HG02981 (cell line): ENCODE data around the gene CR1L.
"Not testable (repeated sequence)": the region's sequence is repeated elsewhere in the genome, so short reads cannot be mapped to it uniquely, and the experiment has no call there.

Experiments
- ATAC-seq: cut with Tn5 transposase; IDR thresholded peaks from one replicate; pipeline ENCODE4 v1.9.1; 2021; ENCODE audit warnings: mild to moderate bottlenecking, moderate library complexity; ENCODE audit not compliant: unreplicated experiment

Gene CR1L

GRCh38 chr1:207645635-207646081, 725 bp downstream of the CR1L start:
- ATAC-seq: no peak

- no peak for ATAC-seq
These were observed 1.2 kb downstream of the CR1L start for GRCh38 chr1:207646171-207646570.

GRCh38 chr1:207646944-207647579, 2.1 kb downstream of the CR1L start:
- ATAC-seq: no peak

- ATAC-seq: no peak
These were observed 2.9 kb downstream of the CR1L start for GRCh38 chr1:207647671-207648333.

GRCh38 chr1:207648334-207649209, 3.6 kb downstream of the CR1L start:
- no peak for ATAC-seq

- ATAC-seq: no peak
These were observed 4.3 kb downstream of the CR1L start for GRCh38 chr1:207649210-207649753.

GRCh38 chr1:207649865-207650580, 5.1 kb downstream of the CR1L start:
- ATAC-seq: no peak

DNA sequence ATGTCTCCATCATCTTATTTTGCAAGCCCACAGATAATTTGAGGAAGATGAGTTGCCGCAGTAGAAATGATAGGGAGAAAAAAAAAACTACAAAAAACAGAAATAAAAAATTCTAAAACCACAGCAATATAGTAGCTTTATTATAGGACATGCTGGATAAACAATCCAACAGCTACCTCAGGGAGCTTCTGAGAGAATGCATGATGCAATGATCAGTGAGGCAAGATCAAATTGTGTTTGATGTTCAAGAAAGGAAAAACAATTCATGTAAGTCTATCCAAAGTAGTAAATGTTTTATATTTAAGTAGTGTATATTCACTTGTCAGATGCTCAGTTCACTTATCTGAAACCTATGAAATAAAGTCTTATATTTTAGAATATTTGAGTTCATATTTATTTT, 6.7 kb downstream of the CR1L start:
- ATAC-seq: no peak

DNA sequence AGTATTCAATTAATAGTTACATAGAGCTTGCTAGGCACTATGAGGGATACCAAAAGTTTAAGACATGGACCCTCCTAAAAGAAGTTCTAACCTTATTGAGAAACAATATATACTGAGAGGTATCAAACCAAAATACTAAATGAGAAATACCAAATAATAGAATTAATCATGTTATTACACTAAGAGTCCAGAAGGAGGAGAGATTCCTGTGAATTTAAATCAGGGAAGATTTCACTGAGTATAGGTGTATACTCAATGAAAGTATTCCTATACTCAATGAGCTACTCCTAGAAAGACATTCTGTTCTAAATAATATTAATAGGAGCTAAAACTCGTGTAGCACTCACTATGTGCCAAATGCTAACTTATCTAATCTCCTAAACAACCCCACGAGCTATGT, 9.4 kb downstream of the CR1L start:
- no peak for ATAC-seq

DNA sequence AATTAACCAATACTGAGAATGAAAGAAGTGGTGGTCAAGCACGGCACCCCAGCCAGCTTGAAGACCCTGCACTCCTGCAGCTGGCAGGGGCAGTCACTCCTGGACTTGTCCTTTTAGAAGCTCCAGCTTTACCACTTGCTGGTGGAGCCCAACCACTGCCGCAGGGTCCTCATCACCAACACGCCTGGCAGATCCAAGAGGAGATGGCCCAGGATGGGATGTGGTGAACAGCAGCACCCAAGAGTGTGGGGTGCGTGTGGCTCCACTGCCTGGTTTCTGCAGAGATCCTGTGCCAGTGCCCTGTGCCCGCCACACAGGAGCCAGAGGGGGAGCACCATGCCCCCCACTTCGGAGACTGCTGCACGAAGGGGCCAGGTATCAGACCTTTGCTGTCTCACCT, 13.5 kb downstream of the CR1L start:
- no peak for ATAC-seq

GRCh38 chr1:207658904-207659485, 14.1 kb downstream of the CR1L start:
- no peak for ATAC-seq

GRCh38 chr1:207659545-207660153, 14.7 kb downstream of the CR1L start:
- no peak for ATAC-seq

DNA sequence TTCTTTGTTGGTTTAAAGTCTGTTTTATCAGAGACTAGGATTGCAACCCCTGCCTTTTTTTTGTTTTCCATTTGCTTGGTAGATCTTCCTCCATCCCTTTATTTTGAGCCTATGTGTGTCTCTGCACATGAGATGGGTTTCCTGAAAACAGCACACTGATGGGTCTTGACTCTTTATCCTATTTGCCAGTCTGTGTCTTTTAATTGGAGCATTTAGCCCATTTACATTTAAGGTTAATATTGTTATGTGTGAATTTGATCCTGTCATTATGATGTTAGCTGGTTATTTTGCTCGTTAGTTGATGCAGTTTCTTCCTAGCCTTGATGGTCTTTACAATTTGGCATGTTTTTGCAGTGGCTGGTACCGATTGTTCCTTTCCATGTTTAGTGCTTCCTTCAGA, 16.5 kb downstream of the CR1L start:
- not testable (repeated sequence) for ATAC-seq

- no peak for ATAC-seq
These were observed 21.4 kb downstream of the CR1L start for GRCh38 chr1:207666342-207666741.

DNA sequence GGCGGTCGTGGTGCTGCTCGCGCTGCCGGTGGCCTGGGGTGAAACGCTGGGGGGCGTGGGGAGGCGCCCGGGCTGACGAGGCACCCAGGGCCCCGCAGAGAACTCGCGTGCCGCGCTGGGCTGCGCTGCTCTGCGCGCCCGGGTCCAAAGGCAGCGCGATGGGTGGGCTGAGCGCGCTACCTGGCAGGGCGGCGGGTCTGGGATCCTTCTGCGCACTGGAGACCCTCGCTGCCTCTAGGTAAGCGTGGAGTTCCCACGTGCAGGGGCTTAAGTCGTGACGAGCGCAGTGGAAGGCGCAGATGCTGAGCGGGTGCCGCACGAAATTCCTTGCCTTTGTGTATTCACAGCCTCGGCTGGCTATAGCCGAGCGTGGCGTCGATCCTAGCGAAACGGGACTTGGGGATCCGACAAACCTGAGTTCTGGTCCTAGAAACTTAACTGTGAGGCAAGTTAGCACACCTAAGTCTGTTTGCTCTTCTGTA, 24.6 kb downstream of the CR1L start:
- no peak for ATAC-seq

DNA sequence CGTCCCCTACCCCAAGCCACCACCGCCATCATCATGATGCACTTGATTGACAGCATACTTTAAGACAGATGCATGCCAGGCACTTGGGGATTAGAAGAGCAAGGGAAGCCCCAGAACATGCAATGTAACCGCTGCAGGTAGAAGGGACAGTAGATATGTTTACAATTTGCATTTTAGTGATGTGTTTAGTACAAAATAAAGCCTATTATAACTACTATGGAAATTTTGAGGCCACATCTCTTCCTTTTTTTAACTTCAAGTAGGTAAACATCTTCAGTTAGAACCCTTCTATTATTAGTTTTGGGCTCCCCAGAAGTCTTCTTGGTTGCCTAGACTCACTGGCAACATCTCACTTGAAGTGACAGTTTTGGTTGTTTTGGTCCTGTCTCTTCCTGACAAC, 25.3 kb downstream of the CR1L start:
- ATAC-seq: no peak

DNA sequence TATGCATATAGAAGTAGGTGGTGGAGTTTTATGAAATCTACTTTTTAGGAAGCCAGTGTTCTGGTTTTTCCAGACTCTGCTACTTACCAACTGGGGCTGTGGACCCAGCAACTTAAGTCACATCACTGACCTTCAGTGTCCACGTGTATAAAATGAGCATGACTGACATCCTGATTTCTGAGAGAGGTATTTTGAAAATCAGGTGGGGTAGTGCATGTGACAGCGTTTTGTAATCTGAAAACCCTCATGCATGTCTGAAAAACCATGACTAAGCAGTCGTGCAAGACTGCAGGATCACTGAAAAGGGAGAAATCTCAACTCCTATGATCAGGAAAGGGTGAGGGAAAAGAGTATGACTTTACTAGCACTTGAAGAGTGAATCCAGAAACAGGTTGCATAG, 26.1 kb downstream of the CR1L start:
- no peak for ATAC-seq

DNA sequence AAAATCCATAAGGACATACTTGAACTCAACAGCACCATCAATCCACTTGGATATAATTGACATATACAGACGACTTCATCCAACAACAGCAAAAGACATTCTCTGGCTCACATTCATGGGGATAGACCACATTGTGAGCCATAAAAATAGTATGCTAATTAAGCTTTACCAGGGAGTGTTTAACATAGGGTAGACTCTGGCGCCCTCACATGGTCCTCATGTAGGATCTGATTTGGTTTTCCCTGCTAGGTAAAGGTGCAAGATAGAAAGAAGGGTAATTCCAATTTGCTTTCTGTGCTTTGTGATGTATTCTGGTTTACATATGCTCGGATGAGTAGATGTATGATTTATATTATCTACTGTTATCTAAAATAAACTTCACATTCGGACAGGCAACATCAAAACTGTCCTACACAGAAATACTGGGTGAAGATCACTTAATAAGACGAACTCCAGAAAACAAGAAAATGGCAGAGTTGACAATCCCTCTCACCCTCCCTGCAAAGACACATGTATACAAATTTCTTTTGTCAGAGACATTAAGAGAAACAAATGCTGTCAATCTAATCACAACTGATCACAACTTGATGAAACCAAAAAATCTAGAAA, 27.7 kb downstream of the CR1L start:
- ATAC-seq: no peak

DNA sequence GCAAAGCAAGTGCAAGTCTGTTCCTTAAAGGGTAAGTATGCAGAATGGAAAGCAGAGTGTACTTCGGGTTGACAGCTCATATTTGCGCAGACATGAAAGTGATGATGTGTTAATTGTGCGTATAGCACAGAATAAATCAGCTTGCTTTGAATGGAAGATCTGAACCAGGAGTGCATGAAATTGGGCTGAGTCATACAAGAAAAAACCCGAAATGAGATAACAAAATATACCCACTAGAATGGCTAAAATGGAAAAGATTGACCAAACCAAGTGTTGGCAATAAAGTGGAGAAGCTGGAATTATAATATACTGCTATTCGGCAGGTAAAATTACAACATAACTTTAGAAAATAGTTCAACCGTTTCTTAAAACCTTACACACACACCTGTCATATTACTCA, 28.5 kb downstream of the CR1L start:
- ATAC-seq: no peak

GRCh38 chr1:207676153-207676552, 31.2 kb downstream of the CR1L start:
- ATAC-seq: no peak
